DMS79 treated with DMSO at 0.1 percent for 48 hours (cell line): ENCODE results near the gene TM9SF1.

Experiments used
- DNase-seq: peaks from one replicate; lab custom pipeline; 2025; lab: John Stamatoyannopoulos, UW

Gene TM9SF1

GRCh38 chr14:24197056-24197450, 1.8 kb upstream of the TM9SF1 start:
- DNase-seq, result no peak

DNA sequence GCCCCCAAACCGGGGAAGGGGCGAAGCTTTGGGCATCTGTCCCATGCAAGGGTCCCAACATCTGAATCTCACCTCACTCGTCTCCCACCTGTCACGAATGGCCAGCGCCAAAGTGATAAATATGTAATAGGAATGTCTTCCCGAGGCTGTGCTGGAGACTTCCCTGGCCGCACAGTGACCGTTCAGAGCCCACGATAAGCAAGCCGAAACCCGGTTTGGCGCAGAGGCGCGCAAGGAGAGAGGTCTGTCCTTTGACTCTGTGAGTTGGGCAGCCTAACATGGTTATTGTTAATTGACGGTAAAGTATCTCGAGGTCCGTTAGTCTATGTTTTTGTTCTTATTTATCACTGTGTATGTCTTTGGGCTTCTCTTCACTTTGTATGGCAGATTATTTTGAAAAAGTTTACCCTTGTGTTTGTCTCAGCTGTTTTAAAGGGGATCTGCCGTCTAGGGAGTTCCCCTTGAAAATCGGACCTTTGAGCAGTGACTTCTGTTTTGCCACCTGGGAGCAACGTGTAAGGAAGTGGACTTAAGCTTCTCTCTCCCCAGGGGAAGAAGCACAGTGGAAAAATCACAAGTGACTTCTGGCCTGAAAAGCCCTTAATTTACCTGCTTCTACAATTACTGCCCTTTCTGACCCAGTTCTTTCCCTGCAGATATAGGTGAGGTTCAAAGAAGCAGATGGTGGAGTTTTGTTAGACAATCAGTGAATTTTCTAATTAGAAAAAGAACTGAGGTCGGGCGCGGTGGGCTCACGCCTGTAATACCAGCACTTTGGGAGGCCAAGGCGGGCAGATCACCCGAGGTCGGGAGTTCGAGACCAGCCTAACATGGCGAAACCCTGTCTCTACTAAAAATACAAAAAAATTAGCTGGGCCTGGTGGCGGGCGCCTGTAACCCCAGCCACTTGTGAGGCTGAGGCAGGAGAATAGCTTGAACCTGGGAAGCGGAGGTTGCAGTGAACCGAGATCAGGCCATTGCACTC, 1.1 kb upstream of the TM9SF1 start:
- peak; percentile 37 for DNase-seq

- no peak for DNase-seq
Observed at GRCh38 chr14:24194873-24195185, 412 bp downstream of the TM9SF1 start.

- no peak for DNase-seq
Observed at GRCh38 chr14:24194186-24194872, 912 bp downstream of the TM9SF1 start.

- no peak for DNase-seq
Observed at GRCh38 chr14:24192933-24193332, 2.3 kb downstream of the TM9SF1 start.

- DNase-seq, result no peak
Observed at GRCh38 chr14:24190416-24190815, 4.8 kb downstream of the TM9SF1 start.

- no peak for DNase-seq
Observed at GRCh38 chr14:24189460-24189859, 5.8 kb downstream of the TM9SF1 start.

- no peak for DNase-seq
Observed at GRCh38 chr14:24189059-24189375, 6.2 kb downstream of the TM9SF1 start.

DNA sequence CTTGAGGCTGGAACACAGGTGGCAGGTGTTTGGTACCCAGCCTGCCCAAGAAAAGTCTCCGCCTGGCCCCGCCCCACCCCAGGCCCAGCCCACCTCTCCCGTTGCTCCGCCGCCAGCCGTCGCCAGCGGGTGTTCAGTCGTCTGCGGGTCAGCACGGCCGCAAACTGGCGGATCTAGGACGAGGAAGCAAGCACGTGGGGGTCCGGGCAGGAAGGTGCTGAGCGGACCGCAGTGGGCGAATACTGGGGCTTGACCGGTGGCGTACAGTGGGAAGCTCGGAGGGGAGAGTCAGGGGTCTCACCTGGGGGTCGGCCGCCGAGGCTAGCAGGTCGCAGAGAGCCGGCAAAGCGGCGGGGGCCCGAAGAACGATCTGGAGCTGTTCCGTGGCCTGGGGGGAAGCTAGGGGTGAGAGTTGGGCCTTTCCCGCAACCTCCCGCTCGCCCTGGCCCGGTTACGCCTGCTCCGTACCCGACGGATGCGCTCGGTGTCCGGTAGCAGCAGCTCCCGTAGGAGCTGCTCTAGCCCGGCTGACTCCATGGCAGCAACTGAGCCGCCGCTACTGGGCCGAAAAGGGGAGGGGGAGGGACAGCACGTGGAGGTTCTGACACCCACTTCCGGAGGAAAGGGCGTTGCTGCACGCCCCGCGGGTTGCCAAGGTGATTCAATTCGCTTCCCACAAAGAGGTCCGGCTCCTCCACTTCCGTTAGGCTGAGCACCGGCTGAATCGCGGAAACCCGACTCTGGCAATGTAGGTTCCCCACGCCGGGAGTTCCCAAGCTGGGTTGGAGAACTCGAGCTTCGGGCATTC, 6.8 kb downstream of the TM9SF1 start, which contains the start of gene IPO4:
Gene IPO4 (minus strand): TSS at position 566 of the 808 bp plus-strand sequence. CDS start 29 bp downstream, at position 537.
- peak; percentile 97 for DNase-seq

GRCh38 chr14:24187539-24187915, 7.7 kb downstream of the TM9SF1 start:
- no peak for DNase-seq

DNA sequence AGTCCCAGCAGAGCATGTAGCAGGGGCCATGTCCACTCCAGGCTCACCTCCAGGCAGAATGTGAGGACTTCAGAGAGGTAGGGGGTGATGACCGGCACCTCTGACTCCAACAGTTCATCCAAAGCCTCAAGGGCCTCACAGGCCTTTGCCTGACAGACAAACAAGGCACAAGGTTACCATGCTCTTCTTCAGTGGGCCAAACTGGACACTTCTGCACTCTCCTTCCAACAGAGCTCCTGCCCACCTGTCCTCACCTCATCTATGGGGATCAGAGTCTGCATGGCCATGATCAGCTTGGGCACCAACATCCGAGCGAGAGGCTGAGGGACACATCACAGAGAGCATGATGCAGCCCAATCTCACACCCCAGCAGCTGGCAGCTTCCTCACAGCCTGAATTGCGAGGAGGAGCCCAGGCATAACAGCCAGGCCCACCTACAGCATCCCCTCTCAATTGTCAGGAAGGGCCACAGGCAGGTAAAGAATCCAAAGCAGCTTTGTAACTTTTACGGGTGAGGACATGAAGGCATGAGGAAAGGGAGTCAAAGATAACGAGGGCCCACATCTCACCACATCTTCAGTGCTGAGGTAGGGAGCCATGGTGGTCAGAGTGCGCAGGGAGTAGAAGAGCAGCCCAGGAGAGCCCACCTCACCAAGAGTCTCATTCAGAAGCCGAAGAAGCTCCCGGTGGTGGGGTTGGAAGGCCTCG, 8.3 kb downstream of the TM9SF1 start:
- DNase-seq, result no peak

- DNase-seq, result no peak
Observed at GRCh38 chr14:24185741-24186140, 9.5 kb downstream of the TM9SF1 start.

DNA sequence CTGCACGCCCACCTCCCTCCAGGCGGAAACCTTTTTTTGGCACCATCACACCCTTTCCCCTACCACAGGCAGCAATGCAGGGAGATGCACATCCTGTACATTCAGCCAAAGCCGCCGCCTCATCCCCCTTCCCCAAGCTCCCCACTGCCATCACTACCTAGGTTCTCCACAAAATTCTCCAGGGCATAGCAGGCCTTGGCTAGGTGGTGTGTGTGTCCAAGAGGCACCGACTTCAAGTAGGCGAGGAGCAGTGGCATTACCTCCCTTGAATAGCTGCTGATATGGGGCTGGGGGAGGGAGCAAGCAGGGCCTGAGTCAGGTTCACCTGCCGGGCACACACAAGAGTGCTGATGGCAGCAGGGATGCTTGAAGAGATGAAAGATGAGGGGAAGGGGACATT, 10.2 kb downstream of the TM9SF1 start:
- no peak for DNase-seq

DNA sequence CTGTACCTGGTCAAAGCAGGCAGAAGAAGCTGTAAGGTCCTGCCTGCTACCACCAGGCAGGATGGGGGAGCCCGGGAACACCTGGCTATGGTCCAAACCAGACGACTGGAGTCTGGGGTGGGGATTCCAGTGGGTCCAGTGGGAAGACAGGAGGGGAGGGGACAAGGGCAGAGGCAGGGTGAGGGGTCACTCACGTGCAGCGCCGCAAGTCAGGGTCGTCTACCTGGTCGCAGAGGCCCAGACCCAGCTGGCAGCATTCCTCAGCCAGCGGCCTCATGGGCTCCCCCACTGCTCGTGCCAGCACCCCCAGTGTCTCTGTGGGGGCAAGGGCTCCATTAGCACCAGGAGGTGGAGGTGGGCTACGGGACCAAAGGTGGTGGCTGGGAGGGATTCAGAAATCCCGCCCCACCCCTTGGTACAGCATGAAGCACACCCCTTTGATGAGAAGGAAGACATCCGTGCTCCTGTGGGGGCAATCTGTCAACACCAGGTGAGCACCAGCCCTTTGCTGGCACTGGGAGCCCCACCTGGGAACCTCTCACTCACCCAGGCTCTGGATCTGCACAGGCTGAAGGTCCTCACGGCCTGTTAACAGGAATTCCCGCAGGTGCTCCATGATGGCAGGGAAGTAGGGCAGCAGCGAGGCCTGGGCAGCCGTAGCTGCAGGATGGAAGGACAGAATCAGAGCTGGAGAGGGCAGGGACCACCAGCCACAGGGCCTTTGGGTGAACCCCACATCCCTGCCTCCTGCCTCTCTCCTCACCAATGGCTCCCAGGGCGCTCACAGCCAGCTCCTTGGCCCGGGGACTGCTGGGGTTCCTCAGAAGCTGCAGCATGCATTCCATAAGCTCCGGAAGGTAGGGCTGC, 10.9 kb downstream of the TM9SF1 start:
- DNase-seq, result no peak

- no peak for DNase-seq
Observed at GRCh38 chr14:24183014-24183481, 12.2 kb downstream of the TM9SF1 start.

- no peak for DNase-seq
Observed at GRCh38 chr14:24182110-24182882, 12.9 kb downstream of the TM9SF1 start.

DNA sequence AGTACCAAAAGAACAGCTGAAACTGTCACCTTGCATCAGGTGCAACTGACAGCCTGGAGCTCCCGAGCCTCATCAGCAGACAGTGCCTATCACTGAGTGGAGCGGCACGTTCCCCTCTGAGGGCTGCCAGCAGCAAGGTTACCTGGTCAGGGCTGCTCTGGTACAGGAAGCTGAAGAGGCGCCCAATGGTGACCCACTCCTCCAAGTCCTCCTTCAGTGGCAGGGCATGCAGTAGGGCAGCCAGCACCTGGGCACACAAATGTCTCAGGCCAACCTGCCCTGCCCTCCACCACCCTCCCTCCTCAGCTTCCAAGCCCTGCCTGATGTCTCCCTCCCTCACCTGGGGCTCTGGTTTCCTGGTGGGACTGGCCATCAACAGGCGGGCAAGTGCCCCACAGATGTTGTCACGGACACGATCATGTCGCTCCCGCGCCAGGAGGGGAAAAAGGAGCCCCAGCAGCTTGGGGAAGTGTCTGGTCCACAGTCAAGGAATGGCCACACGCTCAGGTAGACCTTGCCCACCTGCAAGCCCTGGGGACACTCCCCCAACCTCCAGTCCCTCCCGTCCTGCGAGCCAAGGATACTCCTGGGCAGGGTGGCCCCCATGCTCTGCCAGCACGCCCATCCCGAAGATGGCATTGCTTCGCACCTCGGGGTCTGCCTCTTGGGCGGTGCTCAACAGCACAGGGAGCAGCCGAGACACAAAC, 13.7 kb downstream of the TM9SF1 start:
- DNase-seq, result no peak

DNA sequence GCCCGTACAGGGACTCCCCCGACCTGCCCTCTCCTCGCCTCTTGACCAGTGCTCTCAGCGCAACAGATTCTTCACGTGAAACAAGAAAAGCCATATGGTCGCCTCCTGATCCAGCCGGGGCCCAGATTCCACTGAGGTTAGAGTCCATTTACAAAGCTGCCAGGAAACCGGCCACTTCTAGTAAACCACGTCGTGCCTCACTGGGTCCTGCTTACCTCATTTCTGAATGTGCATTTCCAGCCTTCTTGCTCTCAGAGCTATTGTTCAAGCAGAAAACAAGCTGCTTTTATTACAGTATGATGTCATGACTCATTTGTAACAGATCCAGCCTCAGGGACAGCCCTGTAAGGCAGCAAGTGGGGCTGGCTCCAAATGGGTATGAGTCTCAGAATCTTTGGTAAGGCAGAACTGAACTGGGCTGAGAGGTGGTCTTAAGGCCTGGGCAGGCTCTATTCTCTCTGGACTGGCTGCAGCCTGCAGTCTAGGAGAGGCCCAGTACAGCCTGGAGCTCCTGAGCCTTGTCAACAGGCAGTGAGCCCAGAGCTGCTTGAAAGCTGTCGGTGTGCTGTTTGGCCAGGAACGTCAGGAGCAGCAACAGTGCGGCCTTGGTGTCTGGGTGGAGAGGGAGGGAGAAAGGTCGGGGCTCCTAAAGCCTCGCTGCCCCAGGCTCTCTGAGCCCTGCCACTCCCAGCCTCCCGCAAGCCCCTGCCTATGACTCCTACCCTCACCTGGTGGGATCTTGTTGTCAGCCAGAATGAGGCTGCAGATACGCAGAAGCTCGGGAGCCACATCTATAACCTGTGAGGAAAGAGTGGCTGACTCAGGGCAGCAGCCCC, 15.1 kb downstream of the TM9SF1 start:
- no peak for DNase-seq
